NCI-H82 treated with DMSO at 0.1 percent for 48 hours (cell line): ENCODE measurements around the gene KCNIP3.
"Not testable (repeated sequence)": the region's sequence is repeated elsewhere in the genome, so short reads cannot be mapped to it uniquely, and the experiment has no call there.

Experiments used
- DNase-seq: peaks from one replicate; lab custom pipeline; 2025; ENCODE audit not compliant: unreplicated experiment; lab: John Stamatoyannopoulos, UW

KCNIP3 gene

DNA sequence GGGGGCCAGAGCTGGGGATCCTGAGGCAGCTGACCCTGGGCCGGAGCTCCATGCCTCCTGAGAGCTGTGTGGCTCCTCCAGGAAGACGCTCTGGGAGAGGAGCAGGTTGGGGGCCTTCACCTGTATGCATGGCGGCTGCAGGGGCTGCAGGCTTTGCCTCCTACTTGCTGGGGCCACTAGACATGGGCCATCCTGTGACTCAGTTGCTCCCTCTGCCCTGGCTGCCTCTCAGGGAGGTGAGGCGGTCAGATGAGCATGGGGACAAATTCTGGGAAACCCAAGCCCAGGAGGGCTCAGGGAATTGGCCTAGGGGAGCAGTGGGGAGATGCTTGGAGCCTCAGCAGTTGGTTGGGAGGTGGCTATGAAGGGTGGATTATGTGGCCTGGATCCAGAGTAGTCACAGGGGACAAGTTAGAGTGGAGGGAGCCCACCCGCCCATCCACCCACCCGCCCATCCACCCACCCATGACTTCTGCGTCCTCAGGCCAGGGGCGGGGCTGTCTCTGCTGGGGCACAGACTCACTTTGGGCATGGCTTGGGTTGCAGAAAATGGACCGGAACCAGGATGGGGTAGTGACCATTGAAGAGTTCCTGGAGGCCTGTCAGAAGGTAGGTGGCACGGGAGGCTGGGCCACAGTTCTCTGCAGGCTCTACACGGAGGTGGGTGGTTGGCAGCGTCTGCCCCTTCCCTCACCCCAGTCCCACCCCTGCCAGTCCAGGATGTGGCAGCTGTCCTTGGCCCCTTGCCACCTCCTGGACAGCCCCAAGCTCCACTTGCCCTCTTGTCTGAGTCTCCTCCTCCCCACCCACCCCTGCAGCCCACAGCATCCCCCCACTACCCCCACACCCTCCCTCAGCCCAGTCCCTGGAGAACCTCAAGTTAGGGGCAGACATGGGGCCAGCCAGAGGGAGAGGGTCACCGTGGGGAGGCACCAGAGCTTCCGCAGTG, 85.8 kb downstream of the KCNIP3 start:
- no peak for DNase-seq

DNA sequence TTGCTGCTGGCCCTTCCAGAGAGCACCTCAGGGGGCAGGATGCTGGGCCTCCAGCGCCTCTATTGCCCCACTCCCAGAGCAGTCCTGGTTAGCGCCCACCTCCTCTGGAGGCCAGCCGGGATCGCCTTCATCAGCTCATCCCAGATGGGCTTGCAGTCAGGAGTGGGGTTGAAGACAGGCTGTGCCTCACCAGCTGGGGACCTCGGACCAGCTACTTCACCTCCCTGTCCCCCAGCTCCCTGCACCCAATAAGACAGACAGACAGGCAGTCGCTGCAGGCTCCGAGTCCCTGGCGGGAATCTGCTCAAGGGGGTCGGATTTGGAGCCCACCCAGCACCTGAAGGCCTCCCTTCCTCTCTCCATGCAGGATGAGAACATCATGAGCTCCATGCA, 86.5 kb downstream of the KCNIP3 start:
- DNase-seq, result no peak

DNA sequence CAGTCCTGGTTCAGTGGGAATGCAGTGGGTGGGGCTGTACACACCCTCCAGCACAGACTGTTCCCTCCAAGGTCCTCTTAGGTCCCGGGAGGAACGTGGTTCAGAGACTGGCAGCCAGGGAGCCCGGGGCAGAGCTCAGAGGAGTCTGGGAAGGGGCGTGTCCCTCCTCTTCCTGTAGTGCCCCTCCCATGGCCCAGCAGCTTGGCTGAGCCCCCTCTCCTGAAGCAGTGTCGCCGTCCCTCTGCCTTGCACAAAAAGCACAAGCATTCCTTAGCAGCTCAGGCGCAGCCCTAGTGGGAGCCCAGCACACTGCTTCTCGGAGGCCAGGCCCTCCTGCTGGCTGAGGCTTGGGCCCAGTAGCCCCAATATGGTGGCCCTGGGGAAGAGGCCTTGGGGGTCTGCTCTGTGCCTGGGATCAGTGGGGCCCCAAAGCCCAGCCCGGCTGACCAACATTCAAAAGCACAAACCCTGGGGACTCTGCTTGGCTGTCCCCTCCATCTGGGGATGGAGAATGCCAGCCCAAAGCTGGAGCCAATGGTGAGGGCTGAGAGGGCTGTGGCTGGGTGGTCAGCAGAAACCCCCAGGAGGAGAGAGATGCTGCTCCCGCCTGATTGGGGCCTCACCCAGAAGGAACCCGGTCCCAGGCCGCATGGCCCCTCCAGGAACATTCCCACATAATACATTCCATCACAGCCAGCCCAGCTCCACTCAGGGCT, 87.9 kb downstream of the KCNIP3 start:
- no peak for DNase-seq

DNA sequence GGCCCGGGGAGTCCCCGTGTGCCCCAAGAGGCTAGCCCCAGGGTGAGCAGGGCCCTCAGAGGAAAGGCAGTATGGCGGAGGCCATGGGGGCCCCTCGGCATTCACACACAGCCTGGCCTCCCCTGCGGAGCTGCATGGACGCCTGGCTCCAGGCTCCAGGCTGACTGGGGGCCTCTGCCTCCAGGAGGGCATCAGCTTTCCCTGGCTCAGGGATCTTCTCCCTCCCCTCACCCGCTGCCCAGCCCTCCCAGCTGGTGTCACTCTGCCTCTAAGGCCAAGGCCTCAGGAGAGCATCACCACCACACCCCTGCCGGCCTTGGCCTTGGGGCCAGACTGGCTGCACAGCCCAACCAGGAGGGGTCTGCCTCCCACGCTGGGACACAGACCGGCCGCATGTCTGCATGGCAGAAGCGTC, 88.4 kb downstream of the KCNIP3 start:
- no peak for DNase-seq

DNA sequence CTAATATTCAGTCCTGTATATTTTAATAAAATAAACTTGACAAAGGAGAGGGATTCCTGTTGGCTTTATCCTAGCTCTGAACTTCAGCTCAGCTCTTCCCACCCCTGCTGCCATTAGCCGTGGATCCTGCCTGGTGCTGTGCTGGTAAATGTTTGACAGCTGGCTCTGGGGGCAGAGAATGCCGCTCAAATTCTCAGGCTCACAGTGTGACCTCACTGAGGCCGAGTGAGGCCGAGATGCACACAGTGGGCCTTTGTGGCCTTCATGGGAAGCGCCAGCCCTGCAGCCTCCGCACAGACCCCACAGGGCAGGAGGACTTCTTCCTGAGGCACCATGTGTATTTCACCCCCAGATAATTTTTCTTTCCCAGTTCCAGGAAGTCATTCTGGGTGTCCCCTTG, 88.9 kb downstream of the KCNIP3 start:
- DNase-seq, result no peak

DNA sequence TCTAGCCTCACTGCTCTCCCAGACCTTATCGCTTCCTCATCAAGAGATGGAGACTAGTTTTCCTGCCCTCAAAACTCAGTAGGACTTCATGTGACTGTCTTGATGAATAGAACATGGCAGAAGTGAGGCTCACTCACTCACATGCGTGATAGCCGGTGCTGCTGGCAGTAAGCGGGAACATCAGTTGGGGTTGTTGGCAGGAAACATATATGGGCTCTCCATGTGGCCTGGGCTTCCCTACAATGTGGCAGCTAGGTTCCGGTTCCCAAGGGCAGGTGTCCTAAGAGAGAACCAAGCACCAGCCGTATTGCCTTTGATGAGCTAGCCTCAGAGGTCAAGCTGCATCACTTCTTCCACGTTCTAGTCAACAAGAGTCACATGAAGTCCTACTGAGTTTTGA, 90.2 kb downstream of the KCNIP3 start:
- DNase-seq, result no peak

DNA sequence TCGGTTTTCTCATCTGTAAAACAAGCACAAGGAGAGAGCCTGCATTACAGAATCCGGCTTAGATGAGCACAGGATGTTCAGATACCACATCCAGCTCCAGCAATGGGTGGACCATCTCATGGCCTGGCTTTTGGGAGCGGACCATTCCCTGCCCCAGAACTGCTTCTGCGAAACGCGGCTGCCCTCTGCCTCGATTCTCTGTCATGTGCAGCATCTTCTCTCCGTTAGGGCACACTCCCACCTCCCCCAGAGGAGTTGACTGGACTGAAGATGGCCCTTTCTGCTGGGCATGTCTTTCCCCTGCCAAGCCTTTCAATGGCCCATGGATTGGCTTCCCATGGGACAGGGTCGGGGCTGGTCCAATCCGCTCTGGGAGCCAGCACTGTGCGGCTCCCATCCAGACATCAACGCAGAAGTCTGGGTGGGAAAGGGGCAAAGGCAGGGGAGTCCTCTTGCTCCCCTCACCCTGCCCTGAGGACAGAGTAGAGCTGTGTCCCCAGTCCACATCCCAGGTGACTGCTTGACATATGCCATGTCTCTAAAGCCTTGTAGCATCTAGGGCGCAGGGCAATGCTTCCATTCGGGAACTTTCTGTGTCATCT, 91.0 kb downstream of the KCNIP3 start:
- DNase-seq, result no peak

DNA sequence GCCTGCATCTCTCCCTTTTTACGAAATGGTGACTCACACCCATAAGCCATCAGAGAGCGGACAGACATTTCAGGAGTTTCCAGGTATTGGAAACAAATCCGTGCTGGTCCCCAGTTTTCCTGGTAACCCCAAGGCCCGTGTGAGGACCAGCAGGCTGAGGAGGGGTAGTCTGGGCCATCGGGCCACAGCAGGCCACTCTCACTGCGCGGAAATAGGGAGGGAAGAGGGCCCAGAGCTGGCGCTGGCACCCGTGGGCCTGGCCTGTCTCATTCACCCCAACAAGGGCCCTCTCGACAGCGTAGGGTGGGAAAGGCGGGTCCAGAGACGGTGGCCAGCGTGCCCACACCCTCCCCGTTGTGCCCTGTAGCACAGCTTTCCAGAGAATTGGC, 91.7 kb downstream of the KCNIP3 start:
- no peak for DNase-seq

DNA sequence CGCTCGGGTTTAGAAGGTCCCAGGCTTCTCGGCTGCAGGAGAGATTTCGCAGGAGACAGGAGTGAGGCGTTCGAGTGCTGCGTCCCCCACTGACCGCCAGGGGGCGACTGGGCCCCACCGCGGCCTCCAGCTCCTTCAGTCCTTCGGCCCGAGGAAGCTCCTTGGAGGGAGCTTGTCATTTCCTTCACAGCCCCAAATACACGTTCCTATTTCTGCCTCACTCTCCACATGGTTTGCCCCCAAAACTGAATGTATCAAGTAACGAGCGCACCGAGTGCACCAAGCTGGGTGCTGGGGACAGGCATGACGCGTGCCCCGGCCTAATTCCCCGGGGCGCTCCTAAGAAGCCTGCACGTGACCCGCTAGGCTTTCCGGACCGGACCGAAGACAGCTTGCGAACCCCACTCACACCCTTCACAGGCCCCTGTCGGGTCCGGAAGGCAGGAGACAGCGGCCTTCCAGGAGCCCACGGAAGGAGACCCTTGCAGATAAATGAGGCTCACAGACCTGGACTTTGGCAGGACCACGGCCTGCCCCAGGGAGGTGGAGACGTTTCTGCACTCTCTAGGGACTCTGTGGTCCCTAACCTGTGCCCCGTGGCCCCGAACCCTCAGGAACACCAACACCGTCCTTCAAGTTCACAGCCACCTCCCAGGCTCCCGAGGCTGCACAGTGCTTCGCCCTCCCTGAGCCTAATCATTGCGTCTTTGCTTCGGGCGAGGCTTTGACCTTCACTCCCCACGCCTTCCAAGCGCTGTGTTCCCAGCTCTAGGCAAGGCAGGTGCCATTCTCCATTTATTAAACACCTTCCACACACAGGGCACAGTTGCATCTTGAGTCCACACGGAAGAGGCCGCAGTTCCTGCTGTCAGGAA, 92.3 kb downstream of the KCNIP3 start:
- no peak for DNase-seq

DNA sequence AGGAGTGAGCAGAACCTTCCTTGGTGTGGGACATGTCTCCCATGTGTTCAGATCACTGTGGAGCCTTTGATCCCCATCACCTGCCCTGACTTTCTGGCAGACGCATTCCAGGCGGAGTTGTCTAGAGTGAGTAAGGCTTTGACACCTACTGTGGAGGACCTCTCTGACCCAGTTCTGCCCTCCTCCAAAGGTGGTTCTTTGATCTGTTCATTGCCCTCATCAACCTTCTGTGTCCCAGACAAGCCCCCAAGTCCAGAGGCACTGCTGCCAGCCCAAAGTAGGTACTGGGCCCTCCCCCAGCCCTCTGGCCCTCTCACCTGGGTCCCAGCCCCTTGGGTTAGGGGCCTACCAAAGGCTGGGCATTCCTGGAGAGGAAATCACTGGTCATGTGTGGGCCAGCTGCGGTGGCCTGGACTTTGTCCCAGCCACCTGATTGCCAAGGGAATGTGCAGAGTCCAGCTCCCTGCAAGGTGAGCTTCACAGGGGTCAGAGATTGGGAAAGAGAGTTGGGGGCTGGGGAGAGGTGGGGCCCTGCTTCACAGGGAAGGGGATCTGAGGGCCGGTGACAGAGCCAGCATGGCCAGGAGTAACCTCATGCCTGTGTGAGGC, 93.2 kb downstream of the KCNIP3 start:
- no peak for DNase-seq

DNA sequence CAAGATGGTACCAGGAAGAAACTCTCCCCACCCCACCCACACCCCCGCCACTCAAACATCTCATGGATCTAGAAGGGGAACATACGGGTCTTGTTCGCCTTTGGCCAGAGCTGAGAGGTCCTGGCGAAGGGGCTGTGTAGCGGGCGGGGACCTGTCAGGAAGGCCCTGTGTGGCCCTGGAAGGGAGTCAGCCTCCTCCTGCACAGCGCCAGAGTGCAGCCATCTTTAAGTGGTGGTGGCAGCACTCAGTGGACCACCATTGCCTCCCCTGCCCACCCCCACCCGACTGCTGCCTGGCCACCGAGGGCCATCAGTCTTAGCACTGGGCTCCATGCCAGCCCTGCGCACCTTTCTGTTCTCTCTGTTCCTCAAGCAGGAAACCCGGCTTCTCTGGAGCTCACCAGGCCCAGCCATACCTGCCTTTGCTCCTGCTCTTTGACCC, 93.8 kb downstream of the KCNIP3 start:
- DNase-seq, result no peak

DNA sequence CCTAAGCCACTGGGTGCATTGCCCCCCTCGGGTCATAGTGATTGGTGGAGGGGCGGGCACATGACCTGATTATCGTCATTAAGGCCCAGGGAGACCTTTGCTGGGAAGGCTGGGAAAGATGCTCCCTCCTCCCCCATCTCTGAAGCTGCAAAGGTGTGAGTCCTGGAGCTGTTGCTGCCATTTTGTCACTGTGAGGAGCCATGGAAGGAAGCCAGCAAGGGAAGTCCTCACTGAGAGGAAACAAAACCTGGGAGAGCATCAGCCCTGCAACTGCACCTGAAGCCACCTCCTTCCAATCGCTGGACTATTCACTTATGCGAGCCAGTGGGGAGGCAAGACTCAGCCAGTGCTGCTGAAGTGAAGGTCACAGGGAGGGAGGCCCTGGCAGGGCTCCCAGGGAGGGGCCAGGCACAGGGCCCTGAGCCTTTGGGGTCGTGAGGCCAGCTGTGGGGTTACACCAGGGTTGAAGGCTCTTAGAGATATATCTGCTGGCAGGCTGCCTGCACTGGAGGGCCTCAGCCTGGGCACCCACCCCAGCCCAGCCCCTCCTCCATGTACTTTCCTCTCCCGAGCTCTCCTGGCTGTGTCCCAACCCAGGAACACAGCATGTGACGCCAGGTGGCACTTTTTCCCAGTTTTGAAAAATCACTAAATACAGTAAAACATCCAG, 94.6 kb downstream of the KCNIP3 start:
- DNase-seq, result no peak

DNA sequence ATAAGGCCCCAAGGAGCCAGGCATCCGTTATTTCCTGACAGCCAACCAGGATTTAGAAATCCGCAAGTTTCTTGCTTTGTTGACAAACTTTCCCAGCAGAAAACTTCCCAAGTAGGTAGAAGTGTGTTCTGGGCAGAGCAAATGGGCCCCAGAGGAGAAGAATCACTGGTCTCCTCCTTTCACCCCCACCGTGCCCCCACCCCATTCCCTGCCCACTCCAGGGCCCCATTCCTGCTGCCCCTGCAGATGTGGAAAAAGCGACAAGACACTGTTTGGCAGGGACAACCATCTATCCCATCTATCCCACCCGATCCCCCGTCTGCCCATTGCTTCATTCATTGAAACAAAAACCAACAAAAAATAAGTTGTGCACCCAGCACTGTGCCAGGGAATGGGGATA, 95.2 kb downstream of the KCNIP3 start:
- no peak for DNase-seq

DNA sequence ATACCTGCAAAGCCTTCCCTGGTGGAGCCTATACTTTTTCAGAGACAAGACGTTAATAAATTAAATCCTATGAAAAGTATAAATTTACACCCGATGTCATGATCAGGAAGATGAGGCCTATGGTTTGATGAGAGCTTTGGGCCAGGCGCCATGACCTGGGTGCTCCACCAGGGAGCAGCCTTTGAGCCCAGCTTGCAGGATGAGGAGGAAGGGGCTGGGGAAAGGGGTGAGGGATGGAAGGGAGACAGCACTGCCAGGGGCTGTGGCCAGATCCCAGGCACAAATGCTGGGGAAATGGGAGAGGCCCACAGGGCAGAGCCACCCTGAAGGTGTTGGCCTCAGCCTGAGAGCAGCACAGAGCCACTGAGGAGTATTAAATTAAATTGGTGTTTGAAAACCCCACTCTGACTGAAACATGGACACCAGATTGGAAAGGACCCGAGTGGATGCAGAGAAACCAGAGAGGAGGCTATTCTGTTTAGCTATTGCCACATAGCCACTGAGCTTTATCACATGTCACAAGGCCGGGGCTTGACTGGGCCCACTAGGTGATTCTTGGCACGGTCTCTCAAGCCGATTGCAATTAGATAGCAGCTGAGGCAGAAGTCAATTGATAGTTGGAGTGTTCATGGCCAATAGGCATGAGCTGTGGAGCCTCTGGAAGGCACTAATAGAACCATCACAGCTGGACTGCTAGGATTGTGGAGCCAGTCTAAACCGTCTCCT, 95.7 kb downstream of the KCNIP3 start:
- DNase-seq, result no peak

DNA sequence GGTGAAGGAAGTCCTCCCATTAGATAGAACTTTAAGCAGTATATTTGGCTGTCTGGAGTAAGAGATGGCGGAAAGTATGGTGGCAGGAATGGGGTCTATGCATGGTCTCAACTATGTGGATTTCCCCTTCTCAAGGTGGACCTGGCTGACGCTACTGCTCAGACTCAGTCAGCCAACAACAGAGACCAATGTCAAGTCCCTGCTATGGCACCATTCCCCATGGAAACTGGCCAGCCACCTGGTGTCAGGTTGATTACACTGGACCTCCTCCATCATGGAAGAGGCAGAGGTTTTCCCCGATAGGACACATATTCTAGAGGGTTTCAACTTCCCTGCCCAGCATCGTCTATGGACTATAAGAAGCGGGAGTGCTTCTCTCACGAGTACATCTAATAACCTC, 96.8 kb downstream of the KCNIP3 start:
- no peak for DNase-seq

DNA sequence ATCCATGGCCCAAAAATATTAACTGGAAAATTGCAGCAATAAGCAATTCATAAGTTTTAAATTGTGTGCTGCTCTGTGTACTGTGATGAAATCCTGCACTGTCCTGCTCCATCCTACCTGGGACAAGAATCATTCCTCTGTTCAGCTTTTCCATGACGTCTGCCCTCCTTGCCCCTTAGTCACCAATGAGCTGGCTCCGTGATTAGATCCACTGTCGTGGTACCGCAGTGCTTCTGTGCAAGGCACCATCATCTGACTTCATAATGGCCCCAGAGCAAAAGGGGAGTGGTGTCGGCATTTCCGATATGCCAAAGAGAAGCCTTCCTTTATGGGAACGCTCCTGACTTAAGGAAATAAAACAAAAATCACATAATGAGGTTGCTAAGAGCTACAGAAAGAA, 101.9 kb downstream of the KCNIP3 start:
- DNase-seq, result no peak

DNA sequence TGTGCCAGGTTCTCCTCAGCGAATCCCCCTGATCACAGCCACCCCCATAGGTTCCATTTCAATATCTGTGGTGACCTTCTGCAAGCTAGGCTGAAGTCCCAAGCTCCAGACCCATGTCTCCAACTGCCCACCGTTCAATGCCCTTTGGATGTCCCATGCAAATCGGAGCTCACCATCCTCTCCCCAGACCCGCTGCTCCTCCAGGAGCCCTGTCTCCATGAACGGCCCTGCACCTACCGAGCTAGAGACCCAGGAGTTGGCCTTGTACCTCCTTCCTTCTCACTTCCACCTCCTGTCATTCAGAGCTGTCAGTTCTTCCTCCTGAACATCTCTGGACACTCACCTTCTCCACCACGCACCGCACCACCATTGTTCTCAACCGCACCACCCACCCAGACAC, 104.3 kb downstream of the KCNIP3 start:
- DNase-seq, result no peak

DNA sequence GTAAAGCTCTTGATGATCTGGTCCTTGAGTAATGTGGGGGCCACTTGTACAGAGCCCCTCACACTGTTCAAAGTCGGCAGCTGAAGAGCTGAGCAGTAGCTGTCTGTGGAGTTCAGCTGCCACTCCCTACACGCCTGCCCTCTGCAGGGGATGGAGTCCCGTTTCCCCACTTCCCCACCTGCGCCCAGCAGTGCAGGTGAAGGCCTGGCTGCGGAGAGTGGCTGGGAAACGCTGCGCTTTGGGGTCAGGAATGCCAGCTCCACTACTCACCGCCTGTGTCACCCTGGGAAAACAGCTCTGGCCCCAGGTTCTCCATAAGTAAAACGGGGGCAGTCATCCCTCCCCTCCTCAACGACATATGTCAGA, 104.8 kb downstream of the KCNIP3 start:
- not testable (repeated sequence) for DNase-seq
